ENCODE data around the gene PYCR2.
"Not testable (repeated sequence)": the region's sequence is repeated elsewhere in the genome, so short reads cannot be mapped to it uniquely, and the experiment has no call there.

The PYCR2 gene

DNA sequence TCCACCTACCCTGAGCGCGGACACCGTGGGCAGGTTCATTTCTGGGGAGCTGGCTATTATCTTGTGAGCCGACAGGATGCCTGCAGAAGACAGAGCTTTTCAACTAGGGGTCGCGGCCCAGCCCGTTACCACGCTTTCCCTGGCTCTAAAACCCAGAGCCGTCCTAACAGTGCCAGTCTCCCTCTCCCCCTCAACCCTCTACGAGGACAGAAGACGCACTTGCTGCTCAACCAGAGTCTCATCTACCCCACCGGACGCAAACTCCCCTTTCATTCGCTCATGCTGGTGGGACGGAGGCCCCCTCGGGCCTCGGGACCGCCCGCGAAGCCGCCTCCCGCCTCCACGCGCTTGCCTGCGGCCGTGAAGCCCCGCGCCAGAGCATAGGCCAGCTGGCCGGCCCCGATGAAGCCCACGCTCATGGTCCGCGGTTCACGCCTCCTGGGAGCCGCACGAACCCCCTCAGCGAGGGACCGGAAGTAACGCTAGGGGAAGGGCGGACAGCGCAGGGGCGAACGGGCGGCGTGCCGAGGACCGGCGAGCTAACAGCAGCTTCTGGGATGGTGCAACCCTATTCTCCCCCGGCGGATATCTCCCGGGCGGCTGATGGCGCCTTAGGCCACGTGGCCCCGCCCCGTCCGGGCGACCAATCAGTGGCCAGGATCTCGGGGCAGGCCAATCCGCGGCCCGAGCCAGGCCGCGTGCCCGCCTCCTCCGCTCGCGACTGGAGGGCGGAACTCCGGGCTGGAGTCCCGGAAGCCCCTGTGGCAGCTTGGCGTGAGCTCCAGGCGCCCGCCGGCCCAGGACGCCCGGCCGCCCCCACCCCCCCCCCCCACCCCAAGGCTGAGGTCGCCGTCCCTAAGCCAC is at the start of gene PYCR2:
PYCR2 (minus strand) TSS at position 559 of the 864 bp plus-strand sequence; CDS start at position 419, 140 bp downstream.
- DNase-seq (ENCODE audit: low read depth) = peak; percentile 91

DNA sequence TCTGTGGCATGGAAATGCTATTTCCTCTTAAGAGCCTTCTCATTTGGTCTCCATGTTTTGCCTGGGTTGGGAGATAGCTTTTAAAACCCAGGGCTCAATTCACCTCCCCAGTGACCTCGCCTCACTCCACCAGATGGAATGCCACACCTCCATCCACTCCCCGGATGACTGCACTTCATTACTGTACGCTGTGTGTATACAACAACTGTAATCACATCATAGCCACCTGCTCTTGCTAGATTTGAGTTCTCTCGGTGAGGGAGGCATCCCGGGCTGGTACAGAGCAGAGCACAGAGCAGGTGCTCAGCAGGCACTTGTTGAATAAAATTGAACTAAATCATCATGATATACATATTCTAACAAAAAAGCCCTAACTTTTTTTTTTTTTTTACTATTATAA is 49.1 kb upstream of the PYCR2 start:
- no peak for DNase-seq (ENCODE audit: low read depth)

DNA sequence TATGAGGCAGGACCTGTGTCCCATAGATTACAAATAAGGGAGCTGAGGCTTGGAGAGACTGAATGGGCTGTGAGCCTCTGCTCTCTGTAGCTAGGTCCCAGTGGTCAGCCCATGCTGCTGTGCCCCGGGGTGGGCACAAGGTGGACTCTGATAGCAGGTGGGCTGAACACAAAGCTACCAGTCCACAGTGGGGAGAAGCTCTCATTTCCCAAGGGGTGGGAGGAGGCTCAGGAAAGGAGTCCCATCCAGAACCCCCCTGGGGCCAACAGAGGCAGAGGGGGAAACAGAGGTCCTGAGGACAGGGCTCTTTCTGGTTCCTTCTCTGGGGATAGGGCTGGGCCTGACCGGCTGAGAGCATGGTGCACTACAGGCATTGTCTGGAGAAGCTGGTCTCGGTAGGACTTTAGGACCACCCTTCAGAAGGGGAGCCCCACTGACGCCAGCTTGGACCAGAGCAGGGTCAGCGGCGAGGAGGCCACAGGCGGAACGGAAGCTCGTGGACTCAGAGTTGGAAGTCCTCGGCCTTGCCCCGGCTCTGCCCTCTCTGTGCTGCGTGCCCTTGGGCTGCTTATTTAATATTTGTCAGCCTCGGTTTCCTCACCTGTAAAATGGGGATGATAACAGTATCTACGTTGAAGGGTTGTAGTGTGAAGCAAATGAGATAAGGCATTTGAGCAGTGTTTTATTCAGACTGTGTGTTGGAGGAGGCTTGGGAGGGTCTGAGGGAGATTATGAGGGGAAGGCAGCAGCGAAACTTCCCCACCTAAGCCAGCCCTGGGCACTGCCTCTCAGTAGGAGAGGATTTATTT is 48.5 kb upstream of the PYCR2 start:
- DNase-seq (ENCODE audit: low read depth) = no peak

DNA sequence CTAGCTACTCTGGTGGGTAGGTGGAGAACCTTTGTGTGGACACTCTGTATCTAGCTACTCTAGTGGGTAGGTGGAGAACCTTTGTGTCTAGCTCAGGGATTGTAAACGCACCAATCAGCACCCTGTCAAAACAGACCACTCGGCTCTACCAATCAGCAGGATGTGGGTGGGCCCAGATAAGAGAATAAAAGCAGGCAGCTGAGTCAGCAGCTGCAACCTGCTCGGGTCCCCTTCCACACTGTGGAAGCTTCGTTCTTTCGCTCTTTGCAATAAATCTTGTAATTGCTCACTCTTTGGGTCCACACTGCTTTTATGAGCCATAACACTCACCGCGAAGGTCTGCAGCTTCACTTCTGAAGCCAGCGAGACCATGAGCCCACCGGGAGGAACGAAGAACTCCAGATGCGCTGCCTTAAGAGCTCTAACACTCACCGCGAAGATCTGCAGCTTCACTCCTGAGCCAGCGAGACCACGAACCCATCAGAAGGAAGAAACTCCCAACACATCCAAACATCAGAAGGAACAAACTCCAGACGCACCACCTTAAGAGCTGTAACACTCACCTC is 46.6 kb upstream of the PYCR2 start:
- DNase-seq (ENCODE audit: low read depth) = not testable (repeated sequence)

DNA sequence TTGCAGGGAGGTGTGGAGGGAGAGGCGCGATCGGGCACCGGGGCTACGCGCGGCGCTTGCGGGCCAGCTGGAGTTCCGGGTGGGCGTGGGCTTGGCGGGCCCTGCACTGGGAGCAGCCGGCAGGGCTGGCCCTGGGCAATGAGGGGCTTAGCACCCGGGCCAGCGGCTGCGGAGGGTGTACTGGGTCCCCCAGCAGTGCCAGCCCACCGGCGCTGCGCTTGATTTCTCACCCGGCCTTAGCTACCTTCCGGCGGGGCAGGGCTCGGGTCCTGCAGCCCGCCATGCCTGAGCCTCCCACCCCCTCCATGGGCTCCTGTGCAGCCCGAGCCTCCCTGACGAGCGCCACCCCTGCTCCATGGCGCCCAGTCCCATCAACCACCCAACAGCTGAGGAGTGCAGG is 45.7 kb upstream of the PYCR2 start:
- DNase-seq (ENCODE audit: low read depth) = not testable (repeated sequence)

DNA sequence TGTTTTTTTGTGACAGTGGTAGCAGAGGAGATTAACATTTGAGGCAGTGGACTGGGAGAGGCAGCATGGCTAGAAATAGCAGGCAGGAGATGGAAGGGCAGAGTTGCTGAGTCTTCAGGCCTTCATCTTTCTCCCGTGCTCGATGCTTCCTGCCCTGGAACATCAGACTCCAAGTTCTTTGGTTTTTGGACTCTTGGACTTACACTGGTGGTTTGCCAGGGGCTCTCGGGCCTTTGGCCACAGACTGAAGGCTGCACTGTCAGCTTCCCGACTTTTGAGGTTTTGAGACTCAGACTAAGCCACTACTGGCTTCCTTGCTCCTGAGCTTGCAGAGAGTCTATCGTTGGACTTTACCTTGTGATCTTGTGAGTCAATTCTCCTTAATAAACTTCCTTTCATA is 41.2 kb upstream of the PYCR2 start:
- DNase-seq (ENCODE audit: low read depth) = no peak

DNA sequence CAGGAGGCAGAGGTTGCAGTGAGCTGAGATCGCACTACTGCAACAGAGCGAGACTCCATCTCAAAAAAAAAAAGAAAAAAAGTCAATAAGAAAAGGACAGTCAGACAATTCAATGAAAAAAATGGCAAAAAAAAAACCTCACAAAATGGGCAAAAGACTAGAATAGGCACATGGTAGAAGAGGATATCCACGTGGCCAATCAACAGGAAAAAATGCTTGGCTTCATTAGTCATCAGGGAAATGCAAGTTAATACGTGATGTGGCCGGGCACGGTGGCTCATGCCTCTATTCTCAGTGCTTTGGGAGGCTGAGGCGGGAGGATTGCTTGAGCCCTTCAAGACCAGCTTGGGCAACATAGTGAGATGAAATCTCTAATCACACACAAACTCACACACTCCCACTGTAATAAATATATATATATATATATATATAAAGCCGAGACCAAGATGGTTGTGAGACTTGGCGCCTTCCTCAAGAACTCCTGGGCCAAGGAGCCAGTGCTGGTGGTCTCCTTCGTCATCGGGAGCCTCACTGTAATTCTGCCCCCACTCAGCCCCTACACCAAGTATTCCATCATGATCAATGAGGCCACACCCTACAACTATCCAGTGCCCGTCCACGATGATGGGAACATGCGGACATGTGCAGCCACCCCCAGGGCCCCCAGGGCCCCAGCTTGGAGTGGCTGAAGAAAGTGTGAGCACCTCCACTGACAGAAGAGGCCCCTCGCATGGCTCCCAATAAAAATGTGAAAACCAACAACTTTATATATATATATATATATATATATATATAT is 39.9 kb upstream of the PYCR2 start:
- DNase-seq (ENCODE audit: low read depth) = no peak

DNA sequence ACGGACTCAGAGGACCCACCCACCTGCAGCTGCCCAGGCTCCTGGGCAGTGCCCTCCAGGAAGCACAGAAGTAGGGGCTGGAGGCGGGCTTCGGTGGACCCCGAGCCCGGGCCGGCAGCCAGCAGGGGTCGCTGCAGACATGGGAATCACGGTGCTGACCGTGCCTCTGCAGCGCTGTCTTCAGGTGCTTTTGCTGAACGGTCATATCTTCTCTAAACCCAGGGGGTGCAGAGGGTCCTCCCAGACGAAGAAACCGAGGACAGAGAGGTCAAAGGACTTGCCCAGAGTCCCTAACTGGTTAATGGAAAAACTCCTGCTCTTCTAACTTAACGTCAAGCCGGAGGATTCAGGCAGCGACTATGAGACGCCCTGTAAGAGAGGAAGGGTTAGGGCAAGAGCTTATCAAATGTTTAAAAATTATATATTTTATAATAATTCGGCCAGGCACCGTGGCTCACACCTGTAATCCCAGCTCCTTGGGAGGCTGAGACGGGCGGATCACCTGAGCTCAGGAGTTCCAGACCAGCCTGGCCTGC is 38.5 kb upstream of the PYCR2 start:
- DNase-seq (ENCODE audit: low read depth) = no peak

DNA sequence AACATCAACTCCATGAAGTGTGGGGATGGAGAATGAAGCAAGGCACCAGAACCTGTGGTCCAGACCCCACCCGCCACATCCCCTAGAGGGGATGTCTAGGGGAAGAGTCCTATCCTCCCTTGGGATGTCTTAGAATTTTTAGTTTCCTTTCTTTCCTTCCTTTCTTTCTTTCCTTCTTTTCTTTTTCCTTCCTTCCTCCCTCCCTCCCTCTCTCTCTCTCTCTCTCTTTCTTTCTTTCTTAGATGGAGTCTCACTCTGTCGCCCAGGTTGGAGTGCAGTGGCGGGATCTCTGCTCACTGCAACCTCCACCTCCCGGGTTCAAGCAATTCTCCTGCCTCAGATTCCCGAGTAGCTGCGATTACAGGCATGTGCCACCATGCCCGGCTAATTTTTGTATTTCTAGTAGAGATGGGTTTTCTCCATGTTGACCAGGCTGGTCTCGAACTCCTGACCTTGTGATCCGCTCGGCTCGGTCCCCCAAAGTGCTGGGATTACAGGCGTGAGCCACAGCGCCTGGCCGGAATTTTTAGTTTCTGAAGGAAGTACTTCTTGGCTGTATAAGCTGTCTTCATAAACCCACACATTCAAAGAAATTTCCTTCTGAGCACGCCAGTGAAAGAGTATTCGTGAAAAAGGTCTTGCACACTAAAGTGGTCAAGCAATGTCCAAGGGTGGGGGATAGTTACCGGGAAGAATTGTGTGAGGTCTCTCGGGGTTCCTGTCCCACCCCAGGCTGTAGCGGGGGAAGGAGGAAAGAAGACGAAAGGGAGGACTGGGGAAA is 37.8 kb upstream of the PYCR2 start:
- no peak for DNase-seq (ENCODE audit: low read depth)

DNA sequence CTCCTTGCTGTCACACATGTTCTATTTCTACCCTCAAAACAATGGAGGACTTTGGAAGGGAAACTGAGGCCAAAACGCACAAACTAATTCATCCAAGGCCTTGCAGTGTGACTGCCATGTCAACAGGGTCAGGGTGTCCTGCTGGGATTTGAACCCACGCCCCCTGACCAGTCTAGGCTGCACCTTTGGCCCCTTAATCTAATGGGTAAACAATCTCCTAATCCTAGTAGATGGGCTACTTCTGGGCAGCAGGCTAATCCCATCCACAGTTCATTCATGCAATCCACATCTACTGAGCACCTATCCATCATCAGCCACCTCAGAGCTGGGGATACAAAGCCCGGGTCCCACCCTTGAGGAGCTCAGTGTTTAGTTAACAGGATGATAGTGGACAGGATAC is 34.0 kb upstream of the PYCR2 start:
- no peak for DNase-seq (ENCODE audit: low read depth)

DNA sequence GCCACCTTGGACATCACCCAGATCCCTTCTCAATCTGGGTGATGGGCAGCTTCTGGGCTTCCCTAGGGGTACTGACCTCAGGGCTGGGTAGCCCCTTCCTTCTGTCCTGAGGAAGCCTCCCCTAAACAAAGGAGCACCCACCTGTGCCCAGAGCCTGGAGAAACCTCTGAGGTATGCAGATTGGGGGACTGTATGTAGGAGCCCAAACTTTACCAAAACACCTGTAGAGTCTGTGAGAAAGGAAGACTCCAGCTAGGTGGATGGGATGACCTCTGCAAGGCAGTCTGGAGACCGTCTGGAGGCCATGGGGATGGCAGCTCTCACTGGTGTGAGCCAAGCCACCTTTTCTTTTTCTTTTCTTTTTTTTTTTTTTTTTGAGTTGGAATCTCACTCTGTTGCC is 30.7 kb upstream of the PYCR2 start:
- no peak for DNase-seq (ENCODE audit: low read depth)

DNA sequence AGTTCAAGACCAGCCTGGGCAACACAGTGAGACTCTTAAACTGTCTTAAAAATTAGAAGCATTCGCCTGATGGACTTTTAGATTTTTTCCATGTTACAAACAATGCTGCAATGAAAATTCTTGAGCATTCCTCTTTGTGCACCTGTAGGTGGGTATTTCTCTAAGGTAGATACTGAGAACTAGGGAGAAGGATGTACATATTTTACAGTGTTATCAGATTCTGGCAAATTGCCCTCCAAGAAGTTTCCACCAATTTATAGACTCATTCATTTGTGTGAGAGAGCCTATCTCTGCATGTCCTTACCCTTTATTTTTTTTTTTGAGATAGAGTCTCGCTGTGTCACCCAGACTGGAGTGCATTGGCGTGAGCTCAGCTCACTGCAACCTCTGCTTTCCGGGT is 29.3 kb upstream of the PYCR2 start:
- DNase-seq (ENCODE audit: low read depth) = no peak

DNA sequence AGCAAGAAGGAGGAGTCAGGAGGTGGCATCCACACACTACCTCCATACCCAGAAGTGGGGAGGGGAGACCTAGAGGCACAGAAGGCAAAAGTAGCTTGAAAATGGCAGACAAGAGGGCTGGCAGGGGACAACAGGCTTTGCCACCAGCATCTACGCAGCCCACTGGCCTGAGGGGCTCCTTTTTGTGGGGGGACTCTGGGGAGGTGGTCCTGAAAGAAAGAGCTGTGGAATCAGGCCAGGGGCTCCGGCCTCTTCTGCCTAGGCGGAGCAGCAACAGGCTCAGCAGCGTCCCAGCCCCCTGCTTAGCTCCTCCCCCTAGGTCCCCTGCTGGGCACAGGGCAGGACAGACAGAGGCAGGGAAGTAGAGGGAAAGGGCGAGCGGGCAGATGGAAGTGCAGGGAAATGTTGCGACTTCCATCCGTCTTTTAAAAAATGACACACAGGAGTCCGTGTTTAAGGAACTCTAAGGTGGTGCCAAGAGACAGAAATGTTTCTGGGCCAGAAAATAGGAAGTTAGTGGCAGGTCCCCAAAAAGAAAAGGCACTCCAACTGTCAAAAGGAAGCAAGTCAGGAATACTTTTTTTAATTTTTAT is 27.0 kb upstream of the PYCR2 start:
- DNase-seq (ENCODE audit: low read depth) = no peak

DNA sequence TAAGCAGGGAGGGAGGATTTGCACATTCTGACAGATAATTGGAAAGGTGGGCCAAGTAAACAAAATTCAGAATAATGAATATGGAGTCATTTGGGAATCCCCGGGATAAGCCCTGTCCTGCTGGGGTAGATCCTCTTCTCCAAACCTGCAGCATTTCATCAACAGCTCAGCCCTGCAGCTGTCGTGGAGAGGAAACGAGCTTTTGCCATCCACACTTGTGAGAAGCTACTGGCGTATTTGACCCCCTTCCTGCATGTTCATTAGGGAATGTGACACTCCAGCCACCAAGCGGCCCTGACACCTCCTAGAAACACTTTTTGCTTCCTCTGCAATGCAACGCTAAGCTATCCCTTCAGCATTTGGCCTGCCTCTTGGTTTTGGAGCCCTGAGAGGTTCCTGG is 25.0 kb upstream of the PYCR2 start:
- DNase-seq (ENCODE audit: low read depth) = no peak

DNA sequence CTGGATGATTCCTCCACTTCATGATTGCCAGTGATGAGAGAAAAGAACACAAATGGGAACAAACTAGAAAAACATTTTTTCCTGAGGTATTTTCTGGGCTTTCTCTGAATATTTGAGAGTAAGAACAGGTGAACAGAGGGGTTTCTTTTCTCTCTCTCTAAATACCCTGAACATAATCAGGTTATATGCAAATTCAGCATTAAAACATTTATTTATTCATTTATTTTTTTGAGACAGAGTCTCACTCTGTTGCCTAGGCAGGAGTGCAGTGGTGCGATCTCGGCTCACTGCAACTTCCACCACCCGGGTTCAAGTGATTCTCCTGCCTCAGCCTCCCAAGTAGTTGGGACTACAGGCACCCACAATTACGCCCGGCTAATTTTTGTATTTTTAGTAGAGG is 22.8 kb upstream of the PYCR2 start:
- no peak for DNase-seq (ENCODE audit: low read depth)

DNA sequence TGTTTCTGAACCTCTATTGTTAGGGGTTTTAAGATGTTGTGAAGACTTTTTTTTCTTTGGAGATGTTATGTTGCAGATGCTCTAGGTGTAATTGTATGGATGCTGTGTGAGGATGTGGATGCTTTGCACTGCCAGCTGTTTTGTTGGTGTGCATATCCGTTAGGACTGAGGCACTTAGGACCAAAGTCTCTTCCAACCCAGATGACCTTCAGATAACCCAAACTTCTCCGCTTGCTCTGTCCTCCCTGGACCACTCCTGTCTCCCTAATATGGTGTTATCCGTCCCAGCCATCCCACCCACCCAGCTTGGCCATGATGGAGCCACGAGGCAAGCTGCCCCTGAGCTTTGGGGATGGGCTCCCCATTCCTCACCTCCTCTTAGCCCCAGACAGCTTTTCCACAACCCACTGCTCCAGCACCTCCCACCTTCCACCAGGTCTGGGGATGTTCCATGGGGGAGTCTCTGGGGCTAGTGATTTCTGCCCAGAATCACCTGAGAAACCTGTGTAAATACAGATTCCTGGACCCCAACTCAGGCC is 22.1 kb upstream of the PYCR2 start:
- no peak for DNase-seq (ENCODE audit: low read depth)

DNA sequence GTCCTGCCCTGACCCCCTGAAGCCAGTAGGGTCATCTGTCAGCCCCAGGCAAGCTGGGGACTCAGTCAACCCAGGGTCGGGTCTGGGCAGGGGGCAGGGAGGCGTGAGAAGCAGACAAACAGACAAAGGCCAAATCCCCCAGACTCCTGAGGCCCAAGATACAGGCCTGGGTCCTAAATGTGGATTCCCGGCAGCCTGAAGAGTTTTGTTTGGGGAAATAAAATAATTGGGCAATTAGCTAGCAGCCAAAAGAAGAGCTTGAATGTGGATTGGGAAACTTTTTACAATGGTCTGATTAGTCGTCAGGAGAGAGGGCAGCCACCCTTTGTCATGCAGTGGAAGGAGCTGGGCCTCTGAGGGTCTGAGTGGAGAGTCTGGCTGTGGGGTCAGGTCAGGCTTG is 21.5 kb upstream of the PYCR2 start:
- no peak for DNase-seq (ENCODE audit: low read depth)

DNA sequence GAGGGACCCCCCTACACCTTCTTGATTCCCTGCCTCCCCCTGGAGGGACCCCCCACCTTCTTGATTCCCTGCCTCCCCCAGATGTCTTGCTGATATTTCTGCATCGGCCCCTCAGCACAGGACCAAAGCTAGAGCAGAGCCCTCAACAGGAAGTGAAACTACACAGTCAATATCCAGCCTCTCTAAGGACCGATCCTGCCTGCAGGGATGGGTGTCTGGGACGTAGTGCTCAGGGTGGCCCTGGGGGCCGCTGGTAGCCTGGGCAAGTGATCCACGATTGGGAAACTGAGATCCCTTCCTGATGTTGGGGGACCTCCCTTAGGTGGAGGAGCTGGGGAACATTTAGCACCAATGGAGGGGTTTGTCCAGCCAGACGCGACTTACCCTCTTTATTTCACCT is 20.9 kb upstream of the PYCR2 start:
- DNase-seq (ENCODE audit: low read depth) = no peak

DNA sequence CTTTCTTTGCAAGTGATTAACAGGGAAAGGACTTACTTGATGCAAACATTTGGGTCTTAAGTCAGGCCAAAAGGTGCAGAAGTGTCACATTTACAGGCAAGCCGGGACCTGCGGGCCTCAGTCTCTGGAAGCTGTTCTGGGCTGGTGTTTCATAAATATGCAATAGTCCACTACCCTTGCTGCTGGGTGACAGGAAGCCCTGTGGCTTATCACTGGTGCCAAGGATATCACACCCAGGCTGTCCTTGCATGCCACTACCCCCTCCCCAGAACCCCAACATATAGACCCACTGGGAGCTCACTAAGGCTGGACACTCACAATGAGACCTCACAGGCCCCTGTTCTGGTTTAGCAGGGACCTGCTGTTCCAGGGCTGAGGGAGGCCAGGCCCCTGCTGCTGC is 20.3 kb upstream of the PYCR2 start:
- no peak for DNase-seq (ENCODE audit: low read depth)

DNA sequence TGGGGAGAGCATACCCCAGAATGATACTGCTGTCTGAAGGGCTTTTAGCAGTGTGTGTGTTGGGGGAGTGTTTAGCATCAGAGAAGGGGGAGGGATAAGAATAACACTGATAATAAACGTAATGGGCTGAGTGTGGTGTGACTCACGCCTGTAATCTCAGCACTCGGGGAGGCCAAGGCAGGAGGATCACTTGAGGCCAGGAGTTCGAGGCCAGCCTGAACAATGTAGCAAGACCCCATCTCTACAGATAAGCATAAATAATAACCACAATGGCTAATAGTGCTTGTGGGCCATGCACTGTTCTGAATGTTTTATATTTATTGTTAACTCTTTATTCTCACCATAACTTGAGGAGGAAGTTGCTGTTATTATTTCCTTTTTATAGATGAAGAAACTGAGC is 19.5 kb upstream of the PYCR2 start:
- no peak for DNase-seq (ENCODE audit: low read depth)

Measured in T-helper 22 cell (primary cell).